Cardiac septum (tissue), 1 donor: Measurements from ENCODE around the gene MZB1. TPM values are rescaled to one million over a fixed set of nuclear protein-coding genes. Genes with fewer than 3 reads are reported as not detected.
A peak's percentile ranks its signal among the peaks of the same experiment; 100 is the strongest.
"Not testable (repeated sequence)": the region's sequence is repeated elsewhere in the genome, so short reads cannot be mapped to it uniquely, and the experiment has no call there.

ENCODE experiments used
- DNase-seq: peaks from one replicate; pipeline ENCODE4 v3.0.0-alpha.2; 2020; ENCODE audit warnings: low spot score
- intact Hi-C: fragments of 100-400 bp; cut with DNase I; formaldehyde crosslinking; loops from one replicate; pipeline ENCODE4 v1.14.0; 2022
- total RNA-seq: library from RNA; stranded (reverse); fragmentation: NEBNext Ultra II Directional; extraction: Animal tissue kit (Norgen Biotek cat#: 25700); gene quantifications from one replicate; pipeline ENCODE4 v1.2.1, GENCODE V29; 2021
- donor health status: DM: no; HTN: no; CAD: no.

Gene MZB1
- total RNA-seq, 1 donor from 2014 or later: 0.51 TPM

DNA sequence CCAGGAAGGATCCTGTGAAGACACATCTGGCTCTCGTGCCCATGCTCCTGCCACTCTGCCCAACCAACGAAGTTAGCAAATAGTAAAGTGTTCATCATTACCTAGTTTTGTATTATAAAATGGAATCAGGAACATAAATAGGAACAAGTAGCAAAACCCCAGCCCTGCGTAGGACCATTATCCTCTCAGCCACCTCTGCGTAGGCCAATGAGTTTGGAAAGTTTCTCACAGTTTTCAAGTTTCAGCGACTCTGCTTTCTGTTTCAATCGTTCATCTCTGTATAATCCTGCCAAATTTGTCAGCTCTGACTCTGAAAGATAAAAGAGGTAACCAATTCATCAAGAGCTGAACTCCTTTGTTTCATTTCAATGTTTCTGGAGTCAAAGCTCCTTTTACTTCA is 24.2 kb upstream of the MZB1 start:
- DNase-seq: no peak
- intact Hi-C loops: no loop called here

DNA sequence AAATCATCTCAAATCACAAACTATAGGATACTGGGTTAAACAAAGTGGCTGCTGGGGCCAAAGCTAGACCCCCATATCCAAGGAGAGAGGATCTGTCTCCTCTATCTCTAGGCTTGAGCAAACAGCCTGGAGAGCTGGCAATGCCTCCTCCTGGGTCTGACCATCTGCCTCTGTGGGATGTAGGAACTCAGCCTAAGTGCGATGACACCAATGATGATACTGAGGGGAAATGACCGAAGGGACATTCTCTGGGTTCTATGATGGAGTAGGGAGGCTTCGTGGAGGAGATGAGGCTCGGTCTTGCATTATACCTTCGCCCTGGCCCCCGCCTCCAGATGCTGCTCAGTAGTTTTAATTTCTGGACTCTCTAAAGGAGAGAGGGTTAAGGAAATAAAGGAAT is 23.4 kb upstream of the MZB1 start:
- DNase-seq: no peak
- intact Hi-C loops: no loop called here

DNA sequence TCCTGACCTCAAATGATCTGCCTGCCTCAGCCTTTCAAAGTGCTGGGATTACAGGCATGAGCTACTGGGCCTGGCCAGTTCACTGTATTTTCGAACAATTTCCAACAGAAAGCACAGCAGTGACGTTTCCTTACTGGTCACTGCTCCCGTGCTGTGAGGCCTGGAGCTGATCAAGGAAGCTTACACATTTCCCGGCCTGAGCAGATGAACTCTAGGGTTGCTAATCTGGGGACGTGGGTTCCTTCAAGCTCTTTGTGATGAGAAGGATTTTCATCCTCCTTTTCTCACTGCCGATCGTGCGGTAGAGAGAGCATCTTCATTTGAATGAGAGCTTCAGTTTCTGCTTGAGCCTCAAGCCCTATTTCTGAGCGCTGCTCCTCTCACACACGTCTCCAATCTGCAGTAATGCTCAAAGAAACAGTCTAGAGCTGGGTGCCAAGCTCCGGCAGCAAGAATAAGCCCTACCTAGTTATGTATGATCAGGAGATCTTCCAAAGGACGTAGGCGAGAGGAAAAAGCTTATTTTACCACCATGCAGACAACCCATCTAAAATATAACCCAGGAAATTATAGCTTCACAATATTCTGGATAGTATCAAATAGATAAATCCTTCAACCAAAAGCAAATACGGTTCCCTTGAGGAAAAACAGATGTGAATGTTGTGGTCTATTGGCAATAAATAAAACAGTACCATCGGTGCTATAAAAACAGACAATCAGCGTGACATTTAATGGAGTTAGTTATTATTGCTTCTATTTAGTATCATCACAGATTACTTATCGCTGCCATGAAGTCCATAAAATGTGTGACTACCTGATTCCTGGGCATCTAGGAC is 21.5 kb upstream of the MZB1 start:
- intact Hi-C loops: no loop called here
- DNase-seq: no peak

DNA sequence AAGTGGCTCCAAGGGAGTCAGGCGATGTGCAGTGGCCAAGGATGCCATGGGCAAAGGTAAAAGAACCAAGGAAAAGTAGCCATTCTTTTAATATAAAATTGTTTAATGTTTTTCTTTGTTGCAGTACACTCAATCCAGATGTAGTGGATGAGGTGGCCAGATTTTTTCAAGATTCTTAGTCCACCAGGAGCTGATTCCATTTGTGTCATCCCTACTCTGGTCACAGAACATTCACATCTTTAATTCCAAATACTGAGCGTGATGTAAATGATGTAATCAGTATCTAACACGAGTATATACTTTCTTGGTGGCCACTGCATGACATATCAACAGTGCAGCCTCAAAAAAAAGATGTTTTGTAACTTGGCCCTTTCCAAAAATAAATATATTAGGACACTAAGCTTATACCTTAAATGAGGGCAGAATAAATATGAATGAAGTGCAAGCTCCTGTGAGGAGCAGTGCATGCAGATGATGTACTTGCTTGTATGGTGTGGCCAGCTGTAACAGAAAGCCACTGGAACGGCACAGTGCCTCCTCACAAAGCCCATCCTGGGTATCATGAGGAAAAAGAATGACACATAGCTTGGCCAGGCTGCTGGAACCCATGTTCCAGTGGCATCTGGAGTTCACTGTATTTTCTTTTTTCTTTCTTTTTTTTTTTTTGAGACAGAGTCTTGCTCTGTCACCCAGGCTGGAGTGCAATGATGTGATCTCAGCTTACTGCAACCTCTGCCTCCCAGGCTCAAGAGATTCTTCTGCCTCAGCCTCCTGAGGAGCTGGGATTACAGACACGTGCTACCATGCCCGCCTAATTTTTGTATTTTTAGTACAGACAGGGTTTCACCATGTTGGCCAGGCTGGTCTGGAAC is 20.6 kb upstream of the MZB1 start:
- intact Hi-C loops: no loop called here
- DNase-seq: no peak

DNA sequence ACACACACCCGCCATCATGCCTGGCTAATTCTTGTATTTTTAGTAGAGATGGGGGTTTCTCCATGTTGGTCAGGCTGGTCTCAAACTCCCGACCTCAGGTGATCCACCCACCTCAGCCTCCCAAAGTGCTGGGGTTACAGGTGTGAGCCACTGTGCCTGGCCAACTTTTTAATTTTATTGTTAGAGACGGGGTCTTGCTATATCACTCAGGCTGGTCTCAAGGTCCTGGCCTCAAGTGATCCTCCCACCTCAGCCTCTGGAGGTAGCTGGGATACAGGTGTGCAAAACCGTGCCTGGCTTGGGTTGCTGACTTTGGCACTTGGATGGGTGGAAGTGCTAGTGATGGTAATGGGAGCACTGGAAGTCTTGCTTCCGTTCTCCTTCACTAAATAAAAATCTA is 19.4 kb upstream of the MZB1 start:
- DNase-seq, intact Hi-C loops: not testable (repeated sequence)

DNA sequence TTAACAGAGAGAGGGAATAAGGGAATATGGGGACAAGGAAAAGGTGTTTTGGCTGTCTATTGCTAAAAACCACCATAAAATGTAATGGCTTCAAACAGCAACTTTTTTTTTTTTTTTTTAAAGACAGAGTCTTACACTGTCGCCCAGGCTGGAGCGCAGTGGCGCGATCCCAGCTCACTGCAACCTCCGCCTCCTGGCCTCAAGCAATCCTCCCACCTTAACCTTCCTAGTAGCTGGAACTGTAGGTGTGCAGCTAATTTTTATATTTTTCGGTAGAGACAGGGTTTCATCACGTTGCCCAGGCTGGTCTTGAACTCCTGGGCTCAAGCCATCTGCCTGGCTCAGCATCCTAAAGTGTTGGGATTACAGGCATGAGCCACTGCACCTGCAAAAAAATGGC is 18.5 kb upstream of the MZB1 start:
- intact Hi-C loops: no loop called here
- no peak for DNase-seq

DNA sequence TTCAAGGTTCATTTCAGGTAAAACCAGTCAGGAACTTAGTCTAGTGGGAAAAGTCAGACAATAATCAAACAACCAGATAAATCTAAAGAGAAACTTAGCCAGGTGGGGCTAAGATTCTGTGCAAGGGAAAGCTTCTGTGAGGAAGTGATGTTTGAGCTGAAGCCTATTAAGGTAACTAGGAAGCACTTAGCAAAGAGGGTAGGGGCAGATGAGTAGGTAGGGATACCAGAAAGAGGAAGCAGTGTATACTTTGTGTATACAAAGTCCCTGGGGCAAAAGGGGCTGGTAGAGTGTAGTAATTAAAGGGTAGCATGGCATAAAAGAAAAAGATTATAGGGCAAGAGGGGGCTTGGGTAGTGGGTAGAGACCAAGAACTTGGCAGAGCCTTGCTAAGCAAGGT is 17.8 kb upstream of the MZB1 start:
- intact Hi-C loops: no loop called here
- no peak for DNase-seq

DNA sequence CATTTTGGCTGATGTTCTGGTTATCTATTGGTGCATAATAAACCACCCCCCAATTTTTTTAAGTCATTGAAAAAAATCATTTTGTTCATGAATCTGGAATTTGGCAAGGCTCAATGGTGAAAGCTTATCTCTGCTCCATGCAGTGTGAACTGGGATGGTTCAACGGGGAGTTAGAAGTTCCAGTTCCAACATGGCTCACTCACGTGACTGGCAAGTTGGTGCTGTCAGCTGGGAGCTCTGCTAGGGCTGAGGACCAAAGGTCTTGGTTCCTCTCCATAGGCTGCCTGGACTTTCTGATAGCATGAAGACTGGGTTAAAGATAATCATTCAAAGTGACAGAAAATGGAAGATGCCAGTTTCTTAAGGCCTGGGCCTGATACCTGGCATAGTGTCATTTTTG is 17.2 kb upstream of the MZB1 start:
- intact Hi-C loops: no loop called here
- no peak for DNase-seq

DNA sequence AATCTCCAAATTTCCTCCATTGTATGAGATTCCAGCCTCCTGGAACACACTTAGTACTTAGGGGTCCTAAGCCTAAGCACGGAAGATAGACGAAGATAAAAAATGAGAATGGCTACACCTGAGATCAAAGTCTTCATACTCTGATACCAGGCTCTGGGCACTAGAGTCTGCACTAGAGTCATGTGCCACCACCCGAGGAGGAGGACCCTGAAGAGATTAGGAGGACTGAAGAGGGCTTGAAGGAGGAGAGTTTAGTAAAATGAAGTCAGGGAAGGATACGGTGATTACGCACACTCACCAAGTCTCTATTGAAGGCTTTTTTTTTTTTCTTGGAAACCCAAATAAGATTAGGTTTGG is 14.7 kb upstream of the MZB1 start:
- intact Hi-C loops: no loop called here
- DNase-seq: no peak

DNA sequence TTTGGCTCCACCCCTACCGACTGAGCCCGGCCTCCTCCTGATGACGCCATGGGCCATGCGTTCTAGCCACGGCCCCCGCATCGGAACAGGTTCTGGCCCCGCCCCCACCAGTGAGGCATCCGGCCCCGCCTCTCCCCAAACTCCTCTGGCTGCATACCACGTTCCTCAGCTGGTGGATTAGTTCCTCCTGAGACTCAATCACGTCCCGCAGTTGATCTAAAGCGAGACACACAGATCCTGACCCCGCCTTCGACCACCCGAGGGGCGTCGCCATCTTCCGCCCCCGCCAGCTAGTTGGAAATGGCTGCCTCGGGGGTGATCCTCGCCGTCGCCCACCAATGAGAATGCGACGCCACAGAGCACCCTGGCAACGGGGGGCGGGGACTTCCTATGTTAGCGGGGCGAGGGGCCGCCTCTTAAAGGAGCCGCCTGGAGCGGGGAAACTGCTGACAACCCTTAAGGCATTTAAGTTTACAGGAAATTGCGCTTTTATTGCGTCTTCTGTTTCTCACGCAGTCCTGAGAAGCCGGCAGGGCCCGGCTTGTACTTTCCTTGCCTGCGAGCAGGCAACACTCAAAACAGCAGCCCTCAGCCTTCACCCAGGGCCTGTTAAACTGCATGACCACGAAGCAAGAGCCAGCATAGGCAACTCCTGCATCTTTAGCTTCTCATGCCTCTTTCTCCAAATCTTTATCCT is 14.2 kb upstream of the MZB1 start, which contains the start of gene SPATA24:
TSS of gene SPATA24 (minus strand) at position 303 of the 697 bp plus-strand sequence. CDS start at position 274, 29 bp downstream.
- intact Hi-C loops: no loop called here
- peak; percentile 98 for DNase-seq

DNA sequence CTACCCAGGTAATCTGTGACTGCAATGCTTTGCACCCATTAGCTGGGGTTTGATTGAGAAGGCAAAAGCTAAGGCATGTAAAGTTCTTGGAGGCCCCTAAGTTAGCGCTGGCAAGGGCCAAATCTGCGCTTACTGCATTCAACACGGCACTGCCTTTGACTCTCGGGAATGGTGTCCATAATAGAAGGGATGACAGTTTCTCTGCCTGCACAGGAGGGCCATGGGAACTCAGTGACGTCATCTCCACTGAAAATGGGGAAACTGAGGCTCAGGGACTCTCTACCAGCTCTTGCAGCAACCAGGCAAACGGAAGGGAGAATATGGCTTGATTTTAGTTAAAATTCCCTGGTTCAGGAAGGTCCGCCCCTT is 13.7 kb upstream of the MZB1 start:
- intact Hi-C loops: no loop called here

DNA sequence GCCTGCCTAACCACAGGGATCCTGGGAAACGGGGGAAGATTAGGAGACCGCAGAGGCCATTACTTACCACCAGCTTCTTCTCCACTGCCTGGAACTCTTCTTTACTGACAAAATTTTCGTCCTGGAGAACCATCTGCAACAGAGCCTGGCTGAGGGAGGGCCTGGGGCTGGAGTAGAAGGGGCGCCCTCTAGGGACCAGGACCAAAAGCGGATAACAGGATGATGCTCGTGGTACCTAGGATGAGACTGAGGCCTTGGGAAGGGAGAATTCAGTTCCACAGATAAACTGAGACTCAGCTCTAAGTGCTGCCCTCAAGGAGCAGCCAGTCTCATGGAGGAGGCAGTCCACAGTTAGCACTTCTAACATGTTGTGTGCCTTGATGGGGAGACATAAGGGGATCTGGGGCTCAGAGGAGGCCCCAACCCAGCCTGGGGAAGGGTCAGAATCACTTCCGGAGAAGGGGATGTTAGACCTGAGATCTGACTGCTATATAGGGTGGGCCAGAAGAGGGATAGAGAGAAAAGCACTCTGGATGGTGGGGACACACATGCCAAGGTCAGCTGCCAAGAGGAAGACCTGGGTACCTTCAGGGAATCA is 12.9 kb upstream of the MZB1 start:
- DNase-seq: no peak
- intact Hi-C loops: no loop called here

More for the DNA sequence above, 13.7 kb upstream of the MZB1 start:
- no peak for DNase-seq

DNA sequence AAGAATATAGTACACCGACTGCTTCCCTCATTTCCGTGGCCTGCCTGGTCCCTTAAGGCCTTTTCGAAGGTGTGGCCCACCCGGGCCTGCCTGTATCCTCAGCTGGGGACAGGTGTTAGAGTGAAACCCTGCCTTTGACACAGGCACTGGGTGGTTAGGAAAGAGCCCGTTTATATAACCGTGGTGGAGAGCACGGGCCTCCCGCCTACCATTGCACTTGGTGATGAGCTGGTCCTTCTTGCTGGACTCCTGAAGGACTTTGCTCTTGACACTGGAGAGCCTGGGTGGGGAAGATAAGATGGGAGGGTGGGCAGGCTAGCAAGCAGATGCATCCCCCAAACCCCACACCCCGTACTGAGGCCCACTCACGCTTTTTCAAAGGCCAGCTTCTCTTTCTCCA is 11.8 kb upstream of the MZB1 start:
- DNase-seq: no peak
- intact Hi-C loops: no loop called here

DNA sequence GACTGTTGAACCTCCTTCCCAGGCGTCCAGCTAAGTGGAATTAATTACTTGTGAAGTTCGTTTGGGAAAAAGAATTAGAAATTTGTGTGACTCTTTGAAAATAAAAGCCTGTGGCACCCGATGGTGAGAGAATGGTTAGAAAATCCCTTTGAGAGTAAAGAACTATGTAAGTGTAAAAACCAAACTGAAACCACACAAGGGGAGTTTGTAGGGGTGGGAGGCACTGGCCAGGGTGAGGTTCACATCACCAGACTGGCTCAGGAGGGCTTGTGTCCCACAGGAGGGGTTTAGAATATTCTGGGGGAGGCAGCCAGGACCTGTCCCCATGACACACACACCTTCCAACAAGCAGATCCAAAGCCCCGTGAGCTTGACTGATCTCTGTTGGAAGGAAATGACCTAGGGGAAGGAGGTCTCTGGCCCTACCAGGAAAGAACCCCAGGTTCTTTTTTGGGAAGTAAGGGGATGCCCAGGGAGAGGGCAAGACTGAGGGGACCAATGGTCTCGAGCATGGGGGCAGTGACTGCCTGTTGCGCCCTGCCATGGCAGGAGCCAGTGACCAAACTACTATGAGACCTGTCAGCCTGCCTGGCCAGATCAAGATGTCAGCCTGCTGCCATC is 9.9 kb upstream of the MZB1 start:
- no peak for DNase-seq
- intact Hi-C loops: no loop called here

DNA sequence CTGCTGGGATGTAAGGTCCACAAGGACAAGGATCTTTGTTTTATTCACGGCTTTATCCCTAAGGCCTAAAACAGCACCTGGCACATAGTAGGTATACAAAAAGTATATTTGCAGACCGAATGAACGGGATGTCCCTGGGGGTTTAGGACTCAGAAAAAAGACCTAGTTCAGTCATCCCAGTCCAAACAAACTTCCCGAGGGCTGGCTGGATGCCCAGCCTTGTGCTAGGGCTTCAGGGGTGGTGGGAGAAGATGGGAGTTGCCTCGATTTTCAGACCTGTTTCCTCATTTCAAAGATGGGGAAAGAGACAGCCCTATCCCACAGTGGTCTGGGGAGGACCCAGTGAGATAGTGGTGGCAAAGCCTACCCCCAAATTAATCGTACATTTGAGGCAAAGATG is 8.2 kb upstream of the MZB1 start:
- DNase-seq: no peak
- intact Hi-C loops: no loop called here

DNA sequence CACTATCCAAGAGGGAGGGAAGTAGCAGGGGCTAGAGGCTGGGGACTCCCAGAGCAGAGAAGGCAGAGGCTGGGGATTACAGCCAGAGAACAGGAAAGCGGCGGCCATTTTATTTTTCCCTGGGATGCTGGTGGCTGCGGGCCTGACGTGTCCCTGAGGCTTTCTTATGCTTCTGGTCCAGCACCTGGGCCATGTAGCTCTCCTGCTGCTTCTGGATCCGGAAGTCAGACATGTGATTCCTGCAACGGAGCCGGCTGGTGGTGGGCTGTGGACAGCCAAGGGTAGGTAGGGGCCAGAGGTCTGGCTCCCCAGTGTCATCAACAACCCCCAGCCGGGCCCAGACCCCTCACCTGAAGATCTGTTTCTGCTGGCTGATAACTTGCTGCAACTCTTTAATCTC is 7.0 kb upstream of the MZB1 start:
- no peak for DNase-seq
- intact Hi-C loops: no loop called here

DNA sequence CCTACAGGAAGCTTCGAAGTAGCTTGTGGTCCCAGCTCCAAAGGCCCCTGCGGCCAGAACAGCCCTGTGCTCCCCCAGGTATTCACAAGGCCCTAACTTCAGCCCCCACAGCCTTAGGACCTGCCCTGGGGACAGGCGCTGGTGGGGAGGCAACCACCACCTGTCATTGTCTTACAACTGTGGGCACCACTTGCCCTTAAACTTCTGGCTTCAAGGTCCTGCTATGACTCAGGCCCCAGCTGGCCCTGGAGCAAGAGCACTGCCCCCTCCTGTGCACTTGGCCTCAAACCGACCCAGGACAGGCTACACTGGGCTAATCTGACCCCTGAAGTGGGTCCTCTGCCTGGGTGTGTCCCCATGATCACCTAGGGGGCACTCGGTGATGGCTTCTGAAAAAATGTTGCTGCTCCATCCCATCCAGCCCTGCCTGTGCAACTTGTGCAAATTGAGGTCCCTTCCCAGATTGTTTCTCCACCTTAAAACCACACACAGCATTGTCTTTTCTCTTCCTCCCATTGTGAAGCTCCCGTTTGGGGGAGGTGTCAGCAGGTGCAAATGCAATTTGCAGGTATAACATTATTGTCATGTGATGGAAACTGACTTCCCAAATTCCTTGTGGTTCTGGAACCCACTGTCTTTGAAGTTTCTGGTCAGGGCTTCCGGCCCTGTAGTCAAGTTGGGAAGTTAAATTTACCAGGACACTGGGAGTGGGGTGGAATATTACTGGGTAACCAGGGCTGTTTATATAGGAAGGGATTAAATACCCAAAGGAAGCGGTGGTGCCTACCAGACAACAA is 6.3 kb upstream of the MZB1 start:
- intact Hi-C loops: loop anchor here (2.0 kb wide), 1 partner anchor 23 kb away; no protein-coding TSS in a partner anchor
- DNase-seq: no peak
